Midbrain (tissue), 1 donor: ENCODE results near the gene TANC2.
A peak's percentile ranks its signal among the peaks of the same experiment; 100 is the strongest.

ENCODE experiments used
- DNase-seq: peaks from one replicate; lab custom pipeline; 2025; lab: John Stamatoyannopoulos, UW

Gene TANC2

DNA sequence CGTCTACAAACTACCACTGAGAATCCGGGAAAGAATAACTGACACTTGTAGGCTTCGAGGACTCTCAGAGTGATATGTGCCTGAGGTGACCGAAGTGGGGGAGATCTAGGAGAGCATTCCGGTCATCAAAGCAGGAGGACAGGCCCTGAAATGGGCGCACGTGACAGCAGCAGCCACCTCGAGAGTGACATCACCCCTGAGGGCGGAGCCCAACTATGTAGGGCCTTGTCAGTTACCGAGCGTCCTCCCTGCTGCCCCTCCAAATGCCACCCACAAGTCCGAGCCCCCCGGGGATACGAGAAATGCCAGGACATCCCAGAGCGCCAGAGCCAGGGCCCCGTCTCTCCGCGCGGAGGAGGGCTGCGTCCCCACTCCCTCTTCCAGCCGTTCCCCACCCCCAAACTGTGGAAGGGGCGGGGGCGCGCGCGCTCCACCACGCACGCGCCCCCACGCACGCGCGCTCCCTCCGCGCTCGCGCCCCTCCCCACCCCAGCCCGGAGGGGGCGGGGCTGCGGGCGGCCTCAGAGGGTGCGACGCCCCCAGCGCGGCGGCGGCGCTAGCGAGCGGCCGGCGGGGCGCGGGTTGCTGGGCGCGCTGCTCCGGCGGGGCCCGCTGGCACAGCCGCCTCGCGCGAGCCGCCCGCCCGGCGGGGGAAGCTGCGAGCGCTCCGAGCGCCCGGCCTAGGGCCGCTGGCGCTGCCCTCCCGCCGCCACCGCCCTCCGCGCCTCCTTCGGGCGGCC lies at the start of gene TANC2:
TSS of gene TANC2 (plus strand) at position 550 of the 740 bp plus-strand sequence. CDS start 43,325 bp downstream, outside the sequence.
- peak; percentile 90 for DNase-seq

DNA sequence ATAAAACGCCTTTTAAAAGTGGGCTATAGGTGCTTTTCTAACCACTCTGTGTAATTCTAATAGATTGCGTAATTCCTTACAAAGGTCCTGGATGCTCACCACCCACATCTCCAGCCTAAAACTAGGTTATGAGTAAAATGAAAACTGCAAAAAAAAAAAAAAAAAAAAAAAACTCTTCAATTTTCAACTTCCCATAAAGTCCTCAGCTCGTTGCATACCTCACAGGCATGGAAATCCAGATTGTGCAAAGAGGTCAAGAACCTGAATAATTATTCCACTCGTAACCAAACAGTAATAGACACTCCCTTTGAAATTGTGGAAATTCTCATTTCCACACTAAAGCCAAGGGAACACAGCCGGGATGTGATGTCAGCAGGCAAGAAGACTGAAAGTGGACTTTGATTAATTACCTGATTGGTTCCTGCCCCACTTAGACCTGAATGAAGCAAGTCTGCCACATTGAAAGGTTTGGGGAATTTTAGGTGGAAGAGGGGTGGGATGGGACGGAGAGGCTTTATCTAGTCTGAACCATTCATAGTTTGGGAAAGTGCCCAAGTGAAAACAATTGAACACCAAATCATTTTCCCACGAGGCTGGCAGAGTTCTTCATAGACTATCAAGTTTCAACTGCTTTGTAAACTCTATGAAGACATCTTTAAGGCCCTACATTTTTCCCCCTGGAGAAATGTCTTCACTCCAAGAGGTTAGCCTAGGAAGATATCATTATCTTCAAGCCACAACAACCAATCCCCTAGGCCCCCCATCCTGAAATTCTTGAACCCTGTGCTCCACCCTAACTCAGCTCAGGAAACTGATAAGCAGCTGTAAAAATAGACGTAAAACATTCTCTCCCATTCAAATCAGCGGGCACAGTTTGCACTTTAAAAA lies 49.1 kb upstream of the TANC2 start:
- DNase-seq, result no peak

DNA sequence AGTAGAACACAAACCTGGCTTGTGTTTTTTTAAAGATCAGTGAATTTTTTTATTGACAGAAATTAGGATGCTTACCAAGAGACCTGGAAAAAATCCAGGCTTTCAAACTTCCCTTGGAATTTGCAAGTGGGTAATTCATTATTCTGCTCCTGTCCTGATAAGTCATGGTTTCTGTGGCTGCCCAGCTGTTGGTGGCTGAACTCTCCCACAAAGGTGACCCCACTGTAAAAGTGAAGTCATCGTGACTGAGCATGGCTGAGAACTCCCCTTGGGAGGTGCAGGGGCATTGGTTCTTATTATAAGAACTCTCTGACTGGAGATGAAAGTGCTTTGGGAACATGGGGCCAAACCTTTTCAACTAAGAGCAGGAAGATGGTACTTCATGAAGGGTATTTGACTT lies 46.6 kb upstream of the TANC2 start:
- DNase-seq, result no peak

DNA sequence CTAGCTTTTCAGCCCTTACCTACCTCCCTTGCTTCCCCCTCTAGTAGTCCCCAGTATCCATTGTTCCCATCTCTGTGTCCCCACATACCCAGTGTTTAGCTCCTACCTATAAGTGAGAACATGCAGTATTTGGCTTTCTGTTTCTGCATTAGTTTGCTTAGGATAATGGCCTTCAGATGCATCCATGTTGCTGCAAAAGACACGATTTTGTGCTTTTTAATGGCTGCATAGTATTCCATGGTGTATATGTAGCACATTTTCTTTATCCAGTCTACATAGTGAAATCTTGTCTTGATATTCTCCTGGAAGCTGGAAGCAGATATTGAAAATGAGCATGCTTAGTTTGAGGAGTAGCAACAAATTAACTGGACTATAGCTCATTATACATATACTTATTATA lies 45.7 kb upstream of the TANC2 start:
- DNase-seq, result no peak

DNA sequence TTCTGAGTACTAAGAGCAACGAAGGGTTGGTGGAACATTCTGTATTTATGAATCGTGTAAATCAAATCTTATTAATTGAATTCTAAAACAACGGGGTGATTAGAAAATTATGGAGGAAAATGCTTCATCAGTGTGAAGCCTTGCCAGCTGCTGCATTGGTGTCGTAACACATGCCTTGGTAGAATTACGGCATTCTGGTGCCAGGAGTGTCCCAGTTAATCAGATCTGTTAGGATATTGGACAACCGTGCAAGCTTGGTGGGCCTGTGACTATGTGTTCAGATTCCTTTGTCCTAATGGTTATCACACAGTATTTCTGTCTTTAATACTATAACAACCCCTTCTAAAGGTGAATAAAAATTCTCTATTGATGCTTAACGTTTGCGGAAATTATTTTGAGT lies 44.2 kb upstream of the TANC2 start:
- DNase-seq, result no peak

DNA sequence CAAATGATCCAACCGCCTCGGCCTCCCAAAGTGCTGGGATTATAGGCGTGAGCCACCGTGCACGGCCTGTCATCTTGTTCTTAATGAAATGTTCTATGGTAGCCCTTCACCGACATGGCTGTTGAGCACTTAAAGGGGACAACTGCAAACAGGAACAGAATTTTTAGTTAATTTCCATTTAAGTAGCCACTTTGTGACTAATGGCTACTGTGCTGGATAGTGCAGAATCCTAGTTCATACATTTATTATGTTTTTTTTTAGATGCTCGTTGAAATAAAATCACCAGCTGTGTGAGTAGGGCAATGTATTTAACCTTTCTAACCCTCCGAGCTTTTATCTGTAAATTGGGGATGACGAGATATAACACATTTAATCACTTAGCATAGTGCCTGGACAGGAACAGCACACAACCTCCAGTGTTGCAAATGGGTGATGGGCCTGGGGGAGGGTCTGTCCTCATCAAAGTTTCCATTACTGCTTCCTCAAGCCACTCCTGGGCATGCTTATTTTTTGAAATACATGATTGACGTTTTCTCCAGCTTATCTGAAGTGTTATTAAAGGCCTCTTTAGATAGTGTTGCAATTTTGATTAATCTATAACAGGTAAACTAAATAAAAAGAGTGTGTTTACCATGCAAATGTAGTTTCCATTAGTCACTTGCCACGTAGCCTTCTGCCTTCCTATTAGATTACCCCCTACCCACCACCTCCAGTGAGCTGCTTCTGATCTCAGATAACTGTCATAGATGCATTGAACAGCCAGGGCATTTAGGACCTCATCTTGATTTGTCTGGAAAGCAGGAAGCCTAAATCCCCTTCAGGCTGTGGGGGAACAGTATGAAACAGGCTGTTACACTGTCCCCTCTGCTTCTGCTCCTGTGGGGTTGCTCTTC lies 42.5 kb upstream of the TANC2 start:
- no peak for DNase-seq

DNA sequence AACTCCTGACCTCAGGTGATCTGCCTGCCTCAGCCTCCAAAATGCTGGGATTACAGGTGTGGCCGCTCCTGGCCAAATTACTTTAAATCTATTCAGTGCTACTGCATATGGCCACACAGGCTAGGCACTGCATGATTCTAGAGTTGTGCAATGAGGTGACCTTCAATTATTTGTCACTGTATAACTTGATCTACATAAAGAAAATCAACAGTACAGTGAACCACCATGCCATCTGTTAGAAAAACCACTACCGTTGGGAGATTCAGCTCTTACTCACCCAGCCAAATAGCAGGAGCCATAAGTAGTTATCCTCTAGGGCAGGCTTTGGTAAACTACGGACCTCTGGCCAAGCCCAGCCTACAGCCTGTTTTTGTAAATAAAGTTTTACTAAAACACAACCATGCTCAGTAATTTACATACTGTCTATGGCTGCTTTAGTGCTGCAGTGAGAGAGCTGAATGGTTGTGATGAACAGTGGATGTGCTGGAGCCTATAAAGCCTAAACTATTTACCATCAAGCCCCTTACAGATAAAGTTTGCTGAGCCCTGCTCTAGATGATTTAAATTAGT lies 40.7 kb upstream of the TANC2 start:
- DNase-seq, result no peak

DNA sequence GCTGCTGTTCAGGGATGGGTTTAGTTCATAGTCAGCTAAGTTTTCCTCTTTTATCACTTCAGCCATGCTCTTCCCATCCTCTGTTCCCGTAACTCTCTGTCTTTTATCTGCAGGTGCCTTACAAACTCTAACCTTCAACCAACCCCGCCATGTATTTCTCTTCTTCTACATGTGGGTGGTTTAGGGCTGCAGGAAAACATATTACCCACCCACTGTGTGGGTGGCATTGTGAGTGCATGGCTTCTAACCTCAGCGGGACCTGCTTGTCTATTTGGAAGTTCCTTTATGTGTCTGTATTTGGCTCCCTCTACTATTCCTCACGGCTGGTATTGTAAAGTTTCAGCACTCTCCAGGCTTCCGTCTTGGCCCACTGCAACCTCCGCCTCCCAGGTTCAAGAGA lies 39.0 kb upstream of the TANC2 start:
- no peak for DNase-seq

DNA sequence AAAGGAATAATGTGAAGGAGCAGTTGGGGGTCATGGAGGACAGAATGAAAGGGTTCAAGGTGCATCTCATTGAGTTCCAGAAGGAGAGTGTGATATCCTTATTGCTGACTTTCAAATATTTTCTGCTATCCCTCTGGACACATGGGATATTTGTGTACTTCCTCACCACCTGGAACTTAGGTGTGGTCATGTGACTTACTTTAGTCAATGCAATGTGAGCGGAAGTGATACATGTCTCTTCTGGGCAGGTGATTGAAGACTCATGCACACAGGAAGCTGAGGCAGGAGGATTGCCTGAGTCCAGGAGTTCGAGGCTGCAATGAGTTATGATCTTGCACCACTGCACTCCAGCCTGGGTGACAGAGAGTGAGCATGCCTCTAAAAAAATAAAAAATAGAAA lies 36.7 kb upstream of the TANC2 start:
- no peak for DNase-seq

DNA sequence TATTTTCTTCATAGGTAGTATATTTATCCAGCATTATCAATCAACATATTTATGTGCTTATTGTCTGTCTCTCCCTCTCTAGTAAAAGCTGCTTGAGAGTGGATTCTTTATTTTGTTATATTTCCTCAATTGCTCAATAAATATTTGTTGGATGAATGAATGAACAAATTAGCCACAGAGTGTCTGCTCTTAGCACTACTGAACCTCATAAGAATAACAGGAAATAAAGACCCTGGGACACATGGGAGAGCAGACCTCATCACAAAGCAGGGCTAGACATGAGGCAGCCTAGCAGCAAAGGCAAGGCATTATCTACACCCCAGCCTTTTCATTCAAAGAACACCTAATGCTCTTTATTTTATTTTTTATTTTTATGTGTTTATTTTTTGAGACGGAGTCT lies 34.9 kb upstream of the TANC2 start:
- DNase-seq, result no peak

DNA sequence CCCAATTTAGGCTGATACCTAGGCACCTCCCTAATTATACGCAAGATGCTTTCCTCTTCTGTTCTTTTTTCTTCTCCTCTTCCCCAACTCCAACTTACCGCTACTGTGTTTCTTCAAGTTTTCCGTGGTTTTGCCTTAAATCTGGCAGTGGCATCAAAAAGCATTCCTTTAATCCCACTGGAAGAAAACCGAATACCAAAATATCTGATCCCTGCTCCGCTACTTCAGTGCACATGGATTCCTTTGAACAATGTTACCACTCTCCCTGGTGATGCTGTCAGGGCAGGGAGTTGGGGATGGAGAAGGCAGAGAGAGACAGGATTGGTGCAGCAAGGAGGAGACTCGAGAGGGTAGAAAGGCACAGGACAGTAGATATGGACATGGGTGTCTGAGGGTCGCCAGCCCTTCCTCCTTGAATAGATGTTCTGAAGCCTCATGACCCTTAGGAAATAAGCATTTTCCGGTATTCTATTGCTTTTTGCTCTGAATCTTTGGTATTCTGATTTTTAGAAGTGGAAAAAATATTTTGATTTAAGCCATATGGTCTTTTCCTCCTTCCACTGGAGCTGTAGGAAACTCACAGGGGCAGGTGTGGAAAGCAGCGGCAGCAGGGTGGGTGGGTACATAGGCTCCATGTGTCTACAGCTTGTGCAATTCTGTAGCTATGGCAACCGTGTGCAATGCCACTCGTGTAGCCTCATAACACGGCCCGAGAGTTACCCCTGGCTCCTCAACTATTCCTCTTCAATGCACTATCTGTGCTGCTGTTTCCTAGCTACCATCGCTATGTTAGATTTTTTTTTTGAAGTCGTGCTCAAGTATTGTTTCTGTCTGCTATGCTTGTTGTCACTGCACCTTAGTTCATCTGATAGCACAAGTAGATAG lies 32.3 kb upstream of the TANC2 start:
- no peak for DNase-seq

DNA sequence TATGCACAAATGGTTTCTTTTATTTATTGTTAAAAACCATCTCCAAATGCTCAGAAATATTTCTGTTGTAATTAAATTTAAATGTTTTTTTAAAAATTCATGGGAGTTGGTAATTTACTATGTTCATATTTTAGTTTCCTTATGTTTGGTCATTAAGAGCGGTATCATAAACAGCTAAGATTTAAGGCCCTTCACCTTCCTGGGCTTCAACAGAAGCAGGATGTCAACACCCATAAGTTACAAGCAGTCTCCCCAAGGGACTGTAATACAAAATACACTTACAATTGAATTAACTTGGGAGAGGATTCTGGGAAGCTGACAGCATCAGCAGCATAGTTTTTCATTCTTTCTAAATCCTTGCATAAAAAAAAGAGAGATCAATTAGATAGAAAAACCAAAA lies 30.9 kb upstream of the TANC2 start:
- no peak for DNase-seq

DNA sequence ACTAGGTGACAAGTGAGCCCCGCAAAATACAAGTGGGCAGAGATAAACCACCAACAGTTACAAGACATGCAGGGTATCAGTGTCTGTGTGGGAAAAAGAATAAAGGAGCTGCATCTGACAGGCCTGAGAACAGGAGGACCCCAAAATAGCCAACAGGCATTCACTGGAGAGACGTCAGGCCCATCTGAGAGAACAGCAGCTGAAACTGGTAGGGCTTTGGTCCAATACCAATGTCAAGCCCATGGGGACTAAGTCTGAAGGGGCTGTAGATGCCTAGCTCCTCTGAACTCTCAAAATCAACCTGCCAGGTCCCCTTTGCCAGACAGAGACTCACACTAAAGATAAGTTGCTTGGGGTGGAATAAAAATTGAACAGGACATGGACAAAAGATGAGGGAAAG lies 30.5 kb upstream of the TANC2 start:
- DNase-seq, result no peak

DNA sequence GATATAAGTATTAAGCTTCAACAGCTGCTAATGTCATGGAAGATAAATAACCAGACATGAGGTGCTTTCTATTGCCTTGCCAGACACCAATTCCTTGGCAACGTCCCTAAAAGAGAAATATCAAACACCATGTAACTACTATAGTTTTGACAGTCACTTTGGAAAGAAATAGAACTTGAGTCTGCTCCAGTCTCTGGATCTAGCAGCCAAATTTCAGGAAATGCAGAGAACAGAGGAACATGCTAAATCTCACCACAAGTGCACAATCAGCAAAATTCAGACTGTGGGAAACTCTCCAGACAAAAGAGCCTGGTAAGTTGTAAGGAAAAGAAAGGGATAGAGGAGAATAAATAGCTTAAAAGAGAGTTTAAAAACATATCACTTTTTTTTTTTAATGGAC lies 28.4 kb upstream of the TANC2 start:
- no peak for DNase-seq

DNA sequence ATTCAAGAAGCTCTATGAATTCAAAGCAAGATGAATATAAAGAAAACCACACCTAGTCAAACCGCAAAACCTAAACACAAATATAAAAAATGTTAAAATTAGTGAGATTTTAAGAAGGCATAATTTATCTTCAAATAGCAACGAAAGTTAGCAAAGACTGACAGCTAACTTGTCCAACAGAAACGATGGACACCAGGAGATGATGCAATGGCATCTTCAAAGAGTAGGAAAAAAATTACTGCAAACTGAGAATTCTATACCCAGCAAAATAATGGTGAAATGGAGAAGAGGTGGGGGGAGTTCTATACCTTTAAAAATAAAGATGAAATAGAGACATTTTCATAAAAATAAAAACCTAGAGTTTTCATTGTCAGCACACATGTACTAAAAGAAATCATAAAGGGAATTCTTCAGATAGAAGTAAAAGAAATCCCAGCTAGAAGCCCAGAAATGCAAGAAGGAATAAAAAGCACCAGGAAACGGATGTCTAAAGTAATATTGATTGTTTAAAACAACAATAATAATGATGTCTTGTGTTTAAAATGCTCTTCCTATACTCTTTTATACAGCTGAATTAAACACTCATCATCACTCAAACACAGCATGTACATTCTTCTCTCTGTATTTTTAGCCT lies 24.6 kb upstream of the TANC2 start:
- no peak for DNase-seq

DNA sequence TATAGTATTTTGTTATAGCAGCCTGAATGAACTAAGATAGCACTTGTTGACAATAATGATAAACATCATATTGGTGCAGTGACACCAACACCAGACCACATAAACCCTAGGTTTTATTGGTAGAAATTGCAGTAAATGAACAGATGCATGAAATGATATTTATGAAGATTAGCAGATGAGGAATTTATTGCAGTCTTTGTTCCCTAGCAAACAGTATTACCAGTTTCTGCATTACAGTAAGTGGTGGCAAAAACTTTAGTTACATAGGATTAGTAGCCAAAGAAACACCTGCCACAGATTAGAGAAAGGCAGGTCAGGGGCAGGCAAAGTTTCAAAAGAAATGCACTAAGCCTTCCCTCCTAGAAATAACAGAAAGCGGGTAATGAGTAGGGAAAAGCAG lies 17.7 kb upstream of the TANC2 start:
- no peak for DNase-seq

DNA sequence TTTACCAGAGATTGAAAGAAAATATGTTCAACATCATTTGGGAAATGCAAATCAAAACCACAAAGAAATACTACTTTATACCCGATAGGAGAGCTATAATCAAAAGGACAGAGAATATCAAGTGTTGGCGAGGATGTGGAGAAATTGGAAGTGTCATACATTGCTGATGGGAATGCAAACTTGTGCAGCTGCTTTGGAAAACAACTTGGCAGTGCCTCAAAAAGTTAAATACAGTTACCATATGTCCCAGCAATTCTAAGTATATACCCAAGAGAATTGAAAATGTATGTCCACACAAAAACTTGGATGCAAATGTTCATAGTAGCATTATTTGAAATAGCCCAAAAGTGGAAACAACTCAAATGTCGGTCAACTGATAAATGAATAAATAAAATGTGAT lies 17.0 kb upstream of the TANC2 start:
- DNase-seq, result no peak

DNA sequence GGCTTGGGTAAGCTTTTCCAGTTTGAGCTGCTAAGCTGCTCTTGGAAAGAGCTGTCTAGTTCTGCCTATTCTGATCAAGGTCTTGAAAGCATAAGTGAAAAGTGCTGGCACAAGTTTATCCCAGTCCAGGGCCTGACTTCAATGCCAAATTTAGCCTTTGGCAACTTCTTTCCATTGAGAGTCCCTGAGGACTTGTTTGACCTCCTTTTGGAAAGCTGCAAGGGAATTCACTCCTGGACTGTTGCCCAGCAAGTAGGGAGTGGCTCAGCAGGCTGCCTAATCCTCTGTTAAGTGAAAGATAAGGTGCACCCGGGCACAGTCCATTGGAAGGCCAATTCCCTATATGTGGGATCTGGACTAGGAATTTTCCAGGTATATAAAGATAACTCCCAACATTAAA lies 16.0 kb upstream of the TANC2 start:
- DNase-seq, result no peak

DNA sequence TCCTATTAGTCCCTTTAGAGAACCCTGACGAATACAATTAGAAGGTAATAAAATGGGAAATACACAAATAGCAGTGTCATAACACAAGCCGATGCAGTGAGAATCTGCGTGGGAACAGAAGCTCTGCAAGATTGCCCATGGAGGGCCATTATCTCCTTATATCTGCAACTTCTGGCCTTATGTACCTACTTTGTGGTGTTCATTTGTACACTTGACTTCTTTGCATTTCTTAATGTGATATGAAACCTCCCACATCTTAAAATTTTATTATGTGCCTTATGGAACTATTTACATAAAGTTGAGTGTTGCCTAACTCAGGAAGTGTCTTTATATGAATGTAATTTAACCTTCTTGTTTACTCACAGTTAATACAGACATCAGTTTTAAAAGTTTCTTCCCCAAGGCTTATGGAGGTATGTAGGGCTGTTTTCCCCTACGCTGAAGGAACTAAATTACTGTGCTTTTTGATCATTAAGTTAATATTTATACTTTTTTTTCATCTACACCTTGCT lies 10.1 kb upstream of the TANC2 start:
- no peak for DNase-seq

DNA sequence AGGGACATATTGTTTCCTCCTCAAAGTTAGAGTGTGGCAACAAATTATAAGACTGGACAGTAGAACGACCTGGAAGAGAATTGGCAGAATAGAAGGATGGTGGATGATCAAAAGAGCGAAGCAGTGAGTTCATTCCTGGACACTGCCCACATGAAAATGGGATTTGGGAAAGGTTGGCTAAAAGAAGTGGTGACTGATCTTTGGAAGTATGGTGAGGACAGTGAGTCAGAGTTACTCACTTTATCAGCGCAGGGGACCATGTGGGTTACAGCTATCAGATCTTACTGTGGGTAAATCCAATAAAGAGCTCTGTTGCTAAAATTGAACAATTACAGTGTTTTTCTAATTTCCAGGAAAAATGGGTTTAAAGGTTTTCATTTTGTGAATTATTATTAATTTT lies 2.7 kb upstream of the TANC2 start:
- DNase-seq, result no peak
